ENCODE measurements around the gene ZNF536. TPM values are rescaled to one million over a fixed set of nuclear protein-coding genes. Genes with fewer than 3 reads are reported as not detected.
A peak's percentile ranks its signal among the peaks of the same experiment; 100 is the strongest.

Gene ZNF536
- total and polyA plus RNA-seq, 2 donors from 2014 or later = 0.19 to 0.25 TPM

- intact Hi-C loops (cut with DNase I) = no loop called here
- H3K4me1 ChIP-seq (ENCODE audit: control insufficient read depth in 2 of 3, insufficient read depth in 2 of 3, low read depth in 1 of 3, low read length in 3 of 3) = no peaks in the 10 kb centered on the region
- no peak for TF ChIP-seq CTCF (IDR thresholded peaks at IDR 0.05; ENCODE audit: borderline replicate concordance, extremely low read depth, insufficient read depth)
- no peak overlapping the region for H3K9ac ChIP-seq (ENCODE audit: low read length in 3 of 3)
- DNase-seq = peak in 1 of 5 donors; percentile 23
- H3K36me3 ChIP-seq (ENCODE audit: control insufficient read depth in 2 of 3, insufficient read depth in 3 of 3, low read length in 3 of 3) = no peaks in the 10 kb centered on the region
- H3K27ac ChIP-seq (ENCODE audit: low read depth in 2 of 2, low read length in 2 of 2) = no peak overlapping the region
- H3K9me3 ChIP-seq (ENCODE audit: control insufficient read depth in 2 of 3, insufficient read depth in 1 of 3, low read length in 3 of 3) = no peaks in the 10 kb centered on the region
- H3K27me3 ChIP-seq (ENCODE audit: control insufficient read depth, insufficient read depth, low read length) = no peaks in the 10 kb centered on the region
- H3K4me3 ChIP-seq (ENCODE audit: low read length in 3 of 3) = no peak overlapping the region
- no peak for FAIRE-seq
These were observed 7.1 kb upstream of the ZNF536 start for GRCh38 chr19:30364866-30365800.

- no peak overlapping the region for H3K4me3 ChIP-seq (ENCODE audit: low read length in 3 of 3)
- FAIRE-seq = no peak
These were observed 5.9 kb upstream of the ZNF536 start for GRCh38 chr19:30366282-30366681.

DNA sequence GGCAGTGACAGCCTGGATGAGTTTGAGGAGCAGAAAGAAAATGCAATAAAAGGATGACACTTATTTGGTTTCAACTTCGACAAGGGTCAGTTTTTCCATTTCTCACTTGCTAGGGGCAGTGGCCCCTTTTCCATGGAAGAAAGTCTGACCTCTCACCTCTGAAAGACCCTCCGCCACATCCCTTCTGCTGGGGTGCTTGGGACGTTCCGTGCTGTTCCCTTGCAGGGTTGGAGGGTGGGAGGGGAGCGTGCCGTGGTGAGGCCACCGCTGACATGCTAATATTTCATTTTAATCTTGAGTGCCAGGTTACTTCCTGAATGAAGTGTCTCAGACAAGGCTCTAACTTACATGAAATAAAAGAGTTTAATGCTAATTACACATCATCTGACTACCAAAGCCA is 5.2 kb upstream of the ZNF536 start:
- no peaks in the 10 kb centered on the region for H3K36me3 ChIP-seq (ENCODE audit: control insufficient read depth in 2 of 3, insufficient read depth in 3 of 3, low read length in 3 of 3)
- no peak overlapping the region for H3K27ac ChIP-seq (ENCODE audit: low read depth in 2 of 2, low read length in 2 of 2)
- H3K9me3 ChIP-seq (ENCODE audit: control insufficient read depth in 2 of 3, insufficient read depth in 1 of 3, low read length in 3 of 3) = no peaks in the 10 kb centered on the region
- H3K27me3 ChIP-seq (ENCODE audit: control insufficient read depth, insufficient read depth, low read length) = peaks cover 2% of the 10 kb centered on the region
- FAIRE-seq = no peak
- DNase-seq = peak in 1 of 5 donors; percentile 25
- intact Hi-C loops (cut with DNase I) = no loop called here
- TF ChIP-seq CTCF (IDR thresholded peaks at IDR 0.05; ENCODE audit: borderline replicate concordance, extremely low read depth, insufficient read depth) = no peak
- no peak overlapping the region for H3K4me3 ChIP-seq (ENCODE audit: low read length in 3 of 3)
- no peaks in the 10 kb centered on the region for H3K4me1 ChIP-seq (ENCODE audit: control insufficient read depth in 2 of 3, insufficient read depth in 2 of 3, low read depth in 1 of 3, low read length in 3 of 3)
- H3K9ac ChIP-seq (ENCODE audit: low read length in 3 of 3) = no peak overlapping the region

More at GRCh38 chr19:30366282-30366681, 5.9 kb upstream of the ZNF536 start:
- Histone ChIP-seq H3K9me3 (ENCODE audit: control insufficient read depth in 2 of 3, insufficient read depth in 1 of 3, low read length in 3 of 3) (no peaks in the 10 kb centered on the region), H3K4me1 (ENCODE audit: control insufficient read depth in 2 of 3, insufficient read depth in 2 of 3, low read depth in 1 of 3, low read length in 3 of 3) (no peaks in the 10 kb centered on the region), H3K36me3 (ENCODE audit: control insufficient read depth in 2 of 3, insufficient read depth in 3 of 3, low read length in 3 of 3) (no peaks in the 10 kb centered on the region), H3K27ac (ENCODE audit: low read depth in 2 of 2, low read length in 2 of 2) (no peak overlapping the region), H3K27me3 (ENCODE audit: control insufficient read depth, insufficient read depth, low read length) (peaks cover 2% of the 10 kb centered on the region), H3K9ac (ENCODE audit: low read length in 3 of 3) (no peak overlapping the region)
- intact Hi-C loops (cut with DNase I) = no loop called here
- no peak for DNase-seq
- TF ChIP-seq CTCF (IDR thresholded peaks at IDR 0.05; ENCODE audit: borderline replicate concordance, extremely low read depth, insufficient read depth) = no peak
